HG03135 (cell line): ENCODE data around the gene HSPB6.
"Not testable (repeated sequence)": the region's sequence is repeated elsewhere in the genome, so short reads cannot be mapped to it uniquely, and the experiment has no call there.

Source experiments
- ATAC-seq: cut with Tn5 transposase; IDR thresholded peaks from one replicate; pipeline ENCODE4 v1.9.1; 2021; ENCODE audit warnings: mild to moderate bottlenecking, moderate library complexity; ENCODE audit not compliant: unreplicated experiment

The HSPB6 gene

DNA sequence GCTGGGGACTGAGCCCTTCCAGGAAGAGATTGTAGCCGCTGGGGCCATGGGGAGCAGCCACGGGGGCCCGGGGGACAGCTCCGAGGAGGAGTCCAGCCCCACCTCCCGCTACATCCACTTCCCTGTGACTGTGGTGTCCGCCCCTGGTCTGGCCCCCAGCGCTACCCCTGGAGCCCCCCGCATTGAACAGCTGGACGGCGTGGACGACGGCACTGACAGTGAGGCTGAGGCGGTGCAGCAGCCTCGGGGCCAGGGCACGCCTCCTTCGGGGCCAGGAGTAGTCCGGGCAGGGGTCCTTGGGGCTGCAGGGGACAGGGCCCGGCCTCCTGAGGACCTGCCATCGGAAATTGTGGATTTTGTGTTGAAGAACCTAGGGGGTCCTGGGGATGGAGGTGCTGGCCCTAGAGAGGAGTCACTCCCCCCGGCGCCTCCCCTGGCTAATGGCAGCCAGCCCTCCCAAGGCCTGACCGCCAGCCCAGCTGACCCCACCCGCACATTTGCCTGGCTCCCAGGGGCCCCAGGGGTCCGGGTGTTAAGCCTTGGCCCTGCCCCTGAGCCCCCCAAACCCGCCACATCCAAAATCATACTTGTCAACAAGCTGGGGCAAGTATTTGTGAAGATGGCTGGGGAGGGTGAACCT lies 24.2 kb downstream of the HSPB6 start:
- no peak for ATAC-seq

GRCh38 chr19:35731779-35732405 lies 24.9 kb downstream of the HSPB6 start:
- ATAC-seq, result no peak

DNA sequence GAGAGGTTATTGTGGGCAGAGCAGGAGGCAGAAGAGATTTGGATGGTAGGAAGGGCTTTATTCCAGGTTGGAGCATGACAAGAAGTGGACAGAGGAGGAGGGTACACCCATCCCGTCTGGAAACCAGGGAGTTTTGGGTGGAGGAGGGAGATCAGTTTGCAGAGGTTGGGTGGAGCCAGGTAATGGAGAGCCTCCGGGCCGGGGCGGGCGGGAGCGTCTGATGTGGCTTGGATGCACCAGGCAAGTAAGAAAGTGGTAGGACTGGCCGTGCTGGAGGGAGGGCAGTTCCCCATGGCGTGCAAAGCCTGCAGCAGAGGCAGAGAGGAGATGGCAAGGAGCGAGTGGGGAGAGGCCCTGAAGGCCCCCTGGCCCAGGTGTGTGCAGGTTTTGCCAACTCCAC lies 25.5 kb downstream of the HSPB6 start:
- no peak for ATAC-seq

DNA sequence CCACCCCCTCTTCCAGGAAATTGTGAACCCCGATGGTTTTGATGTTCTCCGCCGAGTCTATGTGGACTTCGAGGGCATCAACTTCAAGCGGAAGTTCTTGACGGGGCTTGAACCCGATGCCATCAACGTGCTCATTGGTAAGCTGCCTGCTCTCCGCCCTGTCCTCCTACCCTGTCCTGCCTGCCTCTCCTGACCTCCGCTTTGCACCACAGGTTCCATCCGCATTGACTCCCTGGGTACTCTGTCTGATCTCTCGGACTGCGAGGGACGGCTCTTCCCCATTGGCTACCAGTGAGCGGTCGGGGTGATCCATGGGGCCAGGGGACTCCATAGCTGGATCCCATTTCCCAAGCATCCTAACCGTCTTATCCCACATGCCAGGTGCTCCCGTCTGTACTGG lies 26.5 kb downstream of the HSPB6 start:
- ATAC-seq, result no peak

- ATAC-seq, result no peak
Observed at GRCh38 chr19:35729763-35730162, 27.1 kb downstream of the HSPB6 start.

GRCh38 chr19:35729021-35729420 lies 27.8 kb downstream of the HSPB6 start:
- no peak for ATAC-seq

GRCh38 chr19:35727956-35728706 lies 28.7 kb downstream of the HSPB6 start:
- no peak for ATAC-seq

DNA sequence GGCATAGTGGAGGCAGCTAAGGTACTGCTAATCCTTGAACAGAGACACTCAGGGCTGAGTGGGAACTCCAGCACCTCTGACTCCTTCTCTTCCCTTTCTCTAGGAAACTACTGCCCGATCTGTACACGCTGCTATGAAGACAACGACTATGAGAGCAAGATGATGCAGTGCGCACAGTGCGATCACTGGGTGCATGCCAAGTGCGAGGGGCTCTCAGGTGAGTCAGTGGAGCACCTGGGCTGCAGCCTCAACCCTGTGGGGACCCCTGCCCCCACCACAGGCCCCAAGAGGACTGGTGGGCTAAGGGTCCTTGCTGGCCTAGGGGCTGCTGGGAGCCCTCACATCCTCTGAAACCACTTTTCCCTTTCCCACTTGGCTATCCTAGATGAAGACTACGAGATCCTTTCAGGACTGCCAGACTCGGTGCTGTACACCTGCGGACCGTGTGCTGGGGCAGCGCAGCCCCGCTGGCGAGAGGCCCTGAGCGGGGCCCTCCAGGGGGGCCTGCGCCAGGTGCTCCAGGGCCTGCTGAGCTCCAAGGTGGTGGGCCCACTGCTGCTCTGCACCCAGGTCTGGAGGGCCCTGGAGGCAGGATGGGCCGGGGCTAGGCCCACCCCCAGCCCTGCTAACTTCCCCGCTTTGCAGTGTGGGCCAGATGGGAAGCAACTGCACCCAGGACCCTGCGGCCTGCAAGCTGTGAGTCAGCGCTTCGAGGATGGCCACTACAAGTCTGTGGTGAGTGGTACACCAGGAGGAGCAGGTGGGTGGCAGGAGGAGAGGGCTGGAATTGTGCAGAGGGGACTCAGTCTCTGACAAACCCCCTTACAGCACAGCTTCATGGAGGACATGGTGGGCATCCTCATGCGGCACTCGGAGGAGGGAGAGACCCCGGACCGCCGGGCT lies 29.5 kb downstream of the HSPB6 start:
- no peak for ATAC-seq

- ATAC-seq, result no peak
Observed at GRCh38 chr19:35725216-35725861, 31.5 kb downstream of the HSPB6 start.

GRCh38 chr19:35724560-35724959 lies 32.3 kb downstream of the HSPB6 start:
- ATAC-seq, result no peak

DNA sequence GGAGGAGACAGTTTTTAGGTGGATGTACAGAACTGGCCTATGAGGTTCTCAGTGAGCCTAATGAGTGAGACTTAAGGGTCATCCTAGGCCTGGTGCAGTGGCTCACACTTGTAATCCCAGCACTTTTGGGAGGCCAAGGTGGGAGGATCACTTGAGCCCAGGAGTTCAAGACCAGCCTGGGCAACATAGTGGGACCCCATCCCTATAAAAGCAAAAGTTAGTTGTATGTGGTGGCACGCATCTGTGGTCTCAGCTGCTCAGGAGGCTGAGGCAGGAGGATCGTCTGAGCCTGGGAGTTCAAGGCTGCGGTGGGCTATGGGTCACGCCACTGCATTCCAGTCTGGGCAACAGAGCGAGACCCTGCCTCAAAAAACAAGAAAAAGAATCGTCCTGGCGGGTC lies 32.7 kb downstream of the HSPB6 start:
- not testable (repeated sequence) for ATAC-seq

DNA sequence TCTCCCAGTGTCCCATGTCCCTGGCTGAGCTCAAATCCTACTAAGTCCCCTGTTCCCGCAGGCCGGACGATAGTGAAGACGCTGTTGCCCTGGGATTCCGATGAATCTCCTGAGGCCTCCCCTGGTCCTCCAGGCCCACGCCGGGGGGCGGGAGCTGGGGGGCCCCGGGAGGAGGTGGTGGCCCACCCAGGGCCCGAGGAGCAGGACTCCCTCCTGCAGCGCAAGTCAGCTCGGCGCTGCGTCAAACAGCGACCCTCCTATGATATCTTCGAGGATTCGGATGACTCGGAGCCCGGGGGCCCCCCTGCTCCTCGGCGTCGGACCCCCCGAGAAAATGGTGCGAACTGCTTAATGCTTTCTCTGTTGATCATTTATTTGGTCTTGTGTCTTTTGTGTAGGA lies 33.2 kb downstream of the HSPB6 start:
- no peak for ATAC-seq

GRCh38 chr19:35722897-35723296 lies 33.9 kb downstream of the HSPB6 start:
- ATAC-seq, result no peak

- no peak for ATAC-seq
Observed at GRCh38 chr19:35722461-35722860, 34.4 kb downstream of the HSPB6 start.

DNA sequence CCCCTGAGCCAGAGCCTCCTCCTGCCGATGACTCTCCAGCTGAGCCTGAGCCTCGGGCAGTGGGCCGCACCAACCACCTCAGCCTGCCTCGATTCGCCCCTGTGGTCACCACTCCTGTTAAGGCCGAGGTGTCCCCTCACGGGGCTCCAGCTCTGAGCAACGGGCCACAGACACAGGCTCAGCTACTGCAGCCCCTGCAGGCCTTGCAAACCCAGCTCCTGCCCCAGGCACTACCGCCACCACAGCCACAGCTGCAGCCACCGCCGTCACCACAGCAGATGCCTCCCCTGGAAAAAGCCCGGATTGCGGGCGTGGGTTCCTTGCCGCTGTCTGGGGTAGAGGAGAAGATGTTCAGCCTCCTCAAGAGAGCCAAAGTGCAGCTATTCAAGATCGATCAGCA lies 35.5 kb downstream of the HSPB6 start:
- no peak for ATAC-seq

GRCh38 chr19:35720648-35721047 lies 36.2 kb downstream of the HSPB6 start:
- no peak for ATAC-seq

DNA sequence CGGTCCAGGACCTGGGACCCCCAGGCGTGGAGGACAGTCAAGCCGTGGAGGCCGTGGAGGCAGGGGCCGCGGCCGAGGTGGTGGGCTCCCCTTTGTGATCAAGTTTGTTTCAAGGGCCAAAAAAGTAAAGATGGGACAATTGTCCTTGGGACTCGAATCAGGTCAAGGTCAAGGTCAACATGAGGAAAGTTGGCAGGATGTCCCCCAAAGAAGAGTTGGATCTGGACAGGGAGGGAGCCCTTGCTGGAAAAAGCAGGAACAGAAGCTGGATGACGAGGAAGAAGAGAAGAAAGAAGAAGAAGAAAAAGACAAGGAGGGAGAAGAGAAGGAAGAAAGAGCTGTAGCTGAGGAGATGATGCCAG lies 36.7 kb downstream of the HSPB6 start:
- ATAC-seq, result no peak

DNA sequence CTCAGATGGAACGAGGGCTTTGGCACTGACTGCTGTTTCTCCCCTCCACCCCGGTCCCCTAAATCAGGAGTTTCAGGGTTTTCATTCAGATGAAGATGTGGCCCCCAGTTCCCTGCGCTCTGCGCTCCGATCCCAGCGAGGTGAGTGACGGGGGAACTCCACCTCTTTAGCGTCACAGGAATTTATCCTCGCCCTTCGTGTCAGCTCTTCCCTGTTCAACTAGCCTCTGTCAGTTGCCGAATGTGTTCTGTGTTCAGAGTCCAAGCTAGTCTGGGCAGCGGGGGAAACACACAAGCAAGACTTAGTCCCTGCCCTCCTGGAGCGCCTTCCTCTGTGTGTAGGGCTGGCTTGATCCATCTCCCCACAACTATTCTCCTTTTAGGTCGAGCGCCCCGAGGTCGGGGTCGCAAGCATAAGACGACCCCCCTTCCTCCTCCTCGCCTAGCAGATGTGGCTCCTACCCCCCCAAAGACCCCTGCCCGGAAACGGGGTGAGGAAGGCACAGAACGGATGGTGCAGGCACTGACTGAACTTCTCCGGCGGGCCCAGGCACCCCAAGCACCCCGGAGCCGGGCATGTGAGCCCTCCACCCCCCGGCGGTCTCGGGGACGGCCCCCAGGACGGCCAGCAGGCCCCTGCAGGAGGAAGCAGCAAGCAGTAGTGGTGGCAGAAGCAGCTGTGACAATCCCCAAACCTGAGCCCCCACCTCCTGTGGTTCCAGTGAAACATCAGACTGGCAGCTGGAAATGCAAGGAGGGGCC lies 37.2 kb downstream of the HSPB6 start:
- ATAC-seq, result no peak

DNA sequence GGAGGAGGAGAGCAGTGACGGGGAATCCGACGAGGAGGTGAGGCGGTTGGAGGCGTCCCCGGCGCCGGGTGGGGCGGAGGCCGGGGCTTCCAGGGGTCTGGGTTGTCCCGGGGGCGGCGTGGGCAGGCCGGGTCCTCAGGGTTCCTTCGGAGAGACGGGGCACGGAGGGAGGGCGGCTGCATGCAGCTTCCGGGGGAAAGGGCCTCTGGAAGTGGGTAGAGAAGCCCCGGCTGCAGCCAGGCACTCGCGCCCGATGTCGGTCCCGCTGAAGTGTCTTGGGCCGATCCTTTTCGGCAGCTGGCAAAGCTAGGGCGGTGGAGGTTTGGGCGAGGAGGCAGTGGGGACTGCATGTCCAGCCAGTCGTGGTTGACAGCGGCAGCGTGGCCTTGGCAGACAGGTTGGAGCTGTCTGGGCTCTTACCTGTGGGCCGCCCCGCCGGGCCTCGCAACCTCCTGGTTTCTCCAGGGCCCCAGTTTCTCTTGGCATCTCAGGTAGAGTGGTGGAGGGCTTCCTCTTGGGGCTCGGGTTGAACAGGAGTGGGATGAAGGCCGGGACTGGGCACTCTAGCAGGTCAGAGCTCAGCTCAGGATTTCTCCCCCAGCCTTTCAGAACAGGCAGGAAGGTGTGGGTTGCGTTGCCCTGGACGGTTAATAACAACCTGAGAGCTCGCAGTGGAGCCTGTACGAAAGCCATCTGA lies 38.3 kb downstream of the HSPB6 start:
- ATAC-seq, result no peak
